Skeletal muscle cell (primary cell): ENCODE results near the gene VPS41.
"Not testable (repeated sequence)": the region's sequence is repeated elsewhere in the genome, so short reads cannot be mapped to it uniquely, and the experiment has no call there.

Experiments
- DNase-seq: peaks from one replicate; pipeline ENCODE4 v3.0.0-alpha.2; 2010; ENCODE audit warnings: low read depth
- H3K4me3 ChIP-seq: 2 replicates; pipeline ENCODE4 v1.5.1; 2011; ENCODE audit warnings: low read depth, mild to moderate bottlenecking, control low read depth, low read length, moderate library complexity

The VPS41 gene

DNA sequence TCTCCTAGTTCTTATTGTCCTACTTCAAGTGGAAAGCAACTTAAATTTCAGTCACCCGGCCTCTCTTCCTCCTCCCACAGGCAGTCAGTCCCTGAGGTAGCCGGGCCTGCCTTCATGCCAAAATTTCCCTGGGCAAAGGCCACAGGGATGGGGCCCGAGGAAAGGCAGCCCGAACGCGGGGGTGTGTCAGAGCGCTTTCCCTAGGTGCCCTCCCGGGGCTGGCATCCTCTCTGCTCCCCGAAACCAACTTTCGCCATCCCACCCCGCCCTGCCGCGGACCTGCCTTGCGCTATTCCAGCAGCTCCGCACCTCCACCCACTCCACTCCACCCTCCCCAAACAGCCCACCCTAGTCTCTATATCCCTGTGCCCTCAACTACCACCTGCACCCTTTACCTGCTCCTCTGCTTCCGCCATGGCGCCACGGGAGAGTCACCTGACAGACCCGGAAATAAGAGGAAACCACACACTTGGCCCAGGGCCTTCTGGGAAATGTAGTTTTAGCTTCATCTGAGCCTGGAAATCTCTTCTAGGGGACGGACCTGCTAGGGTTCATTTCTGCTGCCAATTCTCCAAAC is at the start of gene VPS41:
VPS41 (minus strand) TSS at position 433 of the 577 bp plus-strand sequence; CDS start at position 416, 17 bp downstream.
- peak within 1 kb of the TSS; percentile 88 for H3K4me3 ChIP-seq
- DNase-seq = peak; percentile 26

GRCh38 chr7:38955892-38956291 is 46.9 kb upstream of the VPS41 start:
- DNase-seq = no peak
- no peak overlapping the region for H3K4me3 ChIP-seq

GRCh38 chr7:38953971-38954370 is 45.0 kb upstream of the VPS41 start:
- DNase-seq = no peak
- H3K4me3 ChIP-seq = no peak overlapping the region

- no peak overlapping the region for H3K4me3 ChIP-seq
Measured at GRCh38 chr7:38953227-38953626, 44.2 kb upstream of the VPS41 start.

GRCh38 chr7:38951213-38951612 is 42.2 kb upstream of the VPS41 start:
- DNase-seq = no peak
- no peak overlapping the region for H3K4me3 ChIP-seq

More at GRCh38 chr7:38953227-38953626, 44.2 kb upstream of the VPS41 start:
- no peak for DNase-seq

- H3K4me3 ChIP-seq = no peak overlapping the region
Measured at GRCh38 chr7:38950309-38950708, 41.3 kb upstream of the VPS41 start.

DNA sequence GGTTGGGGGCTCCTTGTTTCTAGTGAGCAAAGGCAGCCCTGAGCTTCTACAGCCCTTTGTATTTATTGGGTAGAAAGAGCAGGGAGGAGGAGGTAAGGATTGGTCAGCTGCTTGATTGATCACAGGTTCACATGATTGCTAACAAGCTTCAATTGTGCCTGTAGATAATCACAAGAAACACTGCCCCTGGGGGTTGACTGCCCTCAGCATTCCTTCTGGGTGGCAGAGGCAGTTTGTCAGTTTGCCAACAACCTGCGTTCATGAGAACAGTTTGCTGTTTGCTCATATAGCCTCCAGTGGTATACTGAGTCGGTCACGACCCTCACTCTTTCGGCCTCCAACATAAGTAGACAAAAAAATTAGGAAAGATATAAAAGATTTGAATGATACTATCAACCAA is 38.5 kb upstream of the VPS41 start:
- DNase-seq, H3K4me3 ChIP-seq: not testable (repeated sequence)

More at GRCh38 chr7:38950309-38950708, 41.3 kb upstream of the VPS41 start:
- DNase-seq = no peak

DNA sequence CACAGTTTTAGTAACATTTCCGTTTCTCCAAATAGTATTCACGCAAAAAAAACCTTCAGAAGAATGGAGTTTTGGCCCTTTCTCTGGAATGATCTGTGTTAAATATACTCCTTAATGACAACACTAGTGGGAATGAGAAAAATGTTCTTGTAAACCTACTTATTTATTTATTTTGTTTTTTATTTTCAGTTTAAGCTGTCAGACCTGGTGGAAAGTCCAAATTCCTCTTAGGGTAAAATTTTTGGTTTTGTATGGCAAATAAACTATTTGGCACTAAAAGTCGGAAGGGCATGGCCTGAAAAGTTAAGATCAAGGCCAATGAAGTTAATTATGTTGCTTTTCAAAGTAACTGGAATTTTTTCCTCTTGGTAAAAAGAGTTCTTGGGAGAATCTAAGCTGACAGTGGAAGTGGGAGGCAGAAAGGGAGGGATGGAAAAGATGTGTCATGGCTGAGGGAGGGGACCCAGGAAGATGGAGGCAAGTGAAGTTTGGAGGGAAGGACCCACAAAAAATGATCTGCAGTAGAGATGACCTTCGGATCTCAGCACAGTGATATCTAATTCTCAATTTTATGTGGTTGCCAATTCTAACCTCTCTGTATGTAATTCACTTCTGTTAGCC is 33.5 kb upstream of the VPS41 start:
- no peak for DNase-seq
- H3K4me3 ChIP-seq = no peak overlapping the region

GRCh38 chr7:38940774-38941173 is 31.8 kb upstream of the VPS41 start:
- no peak overlapping the region for H3K4me3 ChIP-seq
- DNase-seq = no peak

- no peak overlapping the region for H3K4me3 ChIP-seq
Measured at GRCh38 chr7:38938589-38938988, 29.6 kb upstream of the VPS41 start.

DNA sequence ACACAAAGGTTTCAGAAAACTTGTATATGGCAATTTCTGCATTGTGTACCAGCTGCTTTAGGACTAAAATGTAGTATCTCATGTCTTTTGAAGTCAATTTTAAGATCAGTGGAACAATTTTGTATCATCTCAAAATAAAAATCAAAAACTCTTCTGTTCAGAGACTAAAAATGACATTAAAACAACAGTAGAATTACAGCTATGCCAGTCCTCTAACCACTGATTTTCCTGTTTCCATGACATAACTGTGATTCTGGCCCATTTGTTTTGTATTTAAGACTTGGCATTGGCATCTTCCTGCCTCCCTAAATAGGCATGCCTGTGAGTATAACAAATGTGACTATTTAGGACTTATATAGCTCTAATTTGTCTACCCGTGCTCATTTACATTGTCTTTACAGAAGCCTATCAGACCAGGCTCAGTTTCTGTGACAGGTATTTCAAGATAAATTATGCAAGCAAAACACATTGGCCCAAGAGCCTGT is 29.1 kb upstream of the VPS41 start:
- H3K4me3 ChIP-seq = no peak overlapping the region
- DNase-seq = no peak

More at GRCh38 chr7:38938589-38938988, 29.6 kb upstream of the VPS41 start:
- no peak for DNase-seq

GRCh38 chr7:38936641-38937040 is 27.6 kb upstream of the VPS41 start:
- no peak for DNase-seq
- no peak overlapping the region for H3K4me3 ChIP-seq

DNA sequence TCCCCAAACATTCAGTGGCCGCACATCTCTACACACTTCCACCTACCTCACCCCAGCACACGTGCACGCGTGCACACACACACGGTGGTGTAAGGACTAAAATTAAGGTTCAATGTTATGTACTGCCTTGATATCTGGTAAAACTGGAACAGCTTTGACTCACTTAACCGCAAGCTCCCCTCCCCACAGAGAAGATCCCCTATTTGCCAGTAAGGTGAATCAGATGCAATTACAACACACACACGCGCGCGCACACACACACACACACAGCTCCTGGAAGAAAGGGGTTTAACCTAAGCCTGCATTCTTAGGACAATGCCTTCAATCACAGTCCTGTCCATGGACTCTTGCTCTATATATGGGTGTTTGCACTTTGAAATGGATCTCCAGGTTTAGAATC is 25.5 kb upstream of the VPS41 start:
- no peak overlapping the region for H3K4me3 ChIP-seq
- no peak for DNase-seq

DNA sequence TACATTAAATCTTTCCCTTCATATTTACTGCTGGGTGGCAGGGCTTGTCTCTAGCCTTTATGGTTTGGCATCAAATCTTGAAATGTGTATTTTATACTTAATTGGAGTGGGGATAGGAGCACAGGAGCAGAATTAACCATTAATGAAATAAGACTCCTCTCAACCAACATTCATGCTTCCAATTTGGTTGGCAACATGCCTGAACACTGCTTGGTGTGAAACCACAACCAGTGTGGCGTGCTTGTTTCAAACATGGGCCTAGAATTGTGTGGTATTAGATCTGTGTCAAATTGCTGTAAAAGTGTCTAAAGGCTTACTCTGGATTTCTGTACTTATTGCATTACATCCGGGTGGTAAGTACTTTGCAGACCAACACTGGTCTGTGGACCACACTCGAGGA is 25.1 kb upstream of the VPS41 start:
- H3K4me3 ChIP-seq = no peak overlapping the region
- DNase-seq = no peak

DNA sequence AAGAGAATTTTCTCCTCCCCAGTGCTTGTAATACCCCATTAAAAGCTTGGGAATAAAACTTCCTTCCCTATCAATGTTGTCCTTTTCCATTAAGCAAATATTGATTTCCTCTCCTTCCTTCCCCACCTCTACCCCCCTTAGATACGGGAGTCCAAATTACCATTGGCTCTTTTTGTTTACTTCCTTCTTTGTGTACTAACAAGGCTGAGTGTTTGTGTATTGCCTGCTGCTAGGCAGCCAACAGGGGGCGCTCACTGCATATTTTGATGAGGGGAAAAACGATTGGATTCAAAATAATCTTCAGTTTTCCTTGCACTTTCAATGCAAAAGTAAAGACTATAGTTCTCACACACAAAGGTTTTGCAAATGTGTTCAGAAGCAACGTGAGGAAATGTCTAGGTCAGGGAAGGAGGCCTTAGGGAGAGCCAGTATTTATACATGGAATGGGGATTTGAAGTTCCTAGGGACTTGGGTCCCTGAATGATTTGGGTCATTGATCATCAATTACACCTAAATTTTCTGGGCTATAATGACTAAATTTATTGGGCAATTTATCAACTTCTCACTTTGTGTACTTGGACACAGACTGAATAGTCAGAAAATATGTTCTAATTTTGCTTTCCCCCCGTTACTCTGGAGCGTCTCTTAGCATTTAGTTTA is 23.6 kb upstream of the VPS41 start:
- DNase-seq = no peak

GRCh38 chr7:38929460-38930171 is 20.6 kb upstream of the VPS41 start:
- no peak overlapping the region for H3K4me3 ChIP-seq
- DNase-seq = no peak

More for the DNA sequence above, 23.6 kb upstream of the VPS41 start:
- no peak overlapping the region for H3K4me3 ChIP-seq

- no peak overlapping the region for H3K4me3 ChIP-seq
- no peak for DNase-seq
Measured at GRCh38 chr7:38928506-38928905, 19.5 kb upstream of the VPS41 start.

GRCh38 chr7:38927751-38928150 is 18.8 kb upstream of the VPS41 start:
- DNase-seq = no peak
- no peak overlapping the region for H3K4me3 ChIP-seq

DNA sequence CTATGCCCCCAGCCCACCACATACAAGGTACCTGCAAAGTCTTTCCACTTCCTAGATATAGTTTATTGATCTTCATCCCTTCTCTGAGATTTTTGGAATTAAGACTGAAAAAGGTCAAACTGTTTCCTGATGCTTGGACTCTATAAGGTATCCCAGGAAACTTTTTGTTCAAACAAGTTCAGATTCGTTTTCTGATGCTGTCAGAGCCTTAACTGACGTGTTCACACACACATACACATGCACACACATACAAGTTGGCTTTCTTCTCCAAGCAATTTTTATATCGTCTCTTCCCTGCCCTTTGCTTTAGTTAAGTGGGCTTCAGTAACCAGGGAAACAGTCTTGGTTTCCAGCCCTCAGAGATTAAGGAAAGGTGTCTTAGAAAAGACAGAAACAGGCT is 11.7 kb upstream of the VPS41 start:
- H3K4me3 ChIP-seq = no peak overlapping the region
- no peak for DNase-seq

GRCh38 chr7:38916396-38916795 is 7.4 kb upstream of the VPS41 start:
- DNase-seq = no peak
- H3K4me3 ChIP-seq = no peak overlapping the region
